ENCODE measurements around the gene AUP1. TPM values are rescaled to one million over a fixed set of nuclear protein-coding genes. Genes with fewer than 3 reads are reported as not detected.

Gene AUP1
- total and polyA plus RNA-seq, 9 of the 15 experiments (the other 6 are each of a cell fraction or from before 2014, with no cell fraction given) = 70.7 to 245 (median 165) TPM

GRCh38 chr2:74502720-74503505 is 26.6 kb downstream of the AUP1 start (continued):
- TF ChIP-seq ZNF778 (CRISPR knock-in tag; IDR thresholded peaks at IDR 0.05) (no peak), BDP1 (IDR thresholded peaks at IDR 0.05; ENCODE audit: insufficient read depth, insufficient read length) (no peak), IFI16 (CRISPR knock-in tag; IDR thresholded peaks at IDR 0.05) (no peak), ZNF316 (IDR thresholded peaks at IDR 0.05) (no peak), ZNF354B (CRISPR knock-in tag; IDR thresholded peaks at IDR 0.05) (no peak), ZBTB12 (CRISPR knock-in tag; IDR thresholded peaks at IDR 0.05) (no peak), SRSF3 (IDR thresholded peaks at IDR 0.05; ENCODE audit: insufficient read depth, low read length) (no peak), POLR2AphosphoS5 (IDR thresholded peaks at IDR 0.05; ENCODE audit: control insufficient read depth, insufficient read depth, low read depth, low read length) (peak; percentile 48; the same call in 1 of the 2 replicates), HDAC1 (IDR thresholded peaks at IDR 0.05) (peak in 1 of 2 experiments; percentile 37; a peak in 2 of 4 replicates), SIX5 (IDR thresholded peaks at IDR 0.05; ENCODE audit: borderline replicate concordance in 1 of 2, insufficient read depth in 1 of 2, low read depth in 1 of 2, low read length in 2 of 2) (no peak), NCOA6 (IDR thresholded peaks at IDR 0.05) (no peak), BRF1 (IDR thresholded peaks at IDR 0.05; ENCODE audit: borderline replicate concordance, extremely low read depth, insufficient read length) (no peak), RAD21 (CRISPR knock-in tag; conservative IDR thresholded peaks at IDR 0.05 in 1 of 2, IDR thresholded peaks at IDR 0.05 in 1 of 2) (peak in 1 of 2 experiments; percentile 38; a peak in 2 of 4 replicates), PCBP2 (IDR thresholded peaks at IDR 0.05; ENCODE audit: low read depth, low read length, poor library complexity, severe bottlenecking) (no peak), KLF1 (tag; IDR thresholded peaks at IDR 0.05) (peak; percentile 62), E2F6 (IDR thresholded peaks at IDR 0.05; ENCODE audit: borderline replicate concordance in 1 of 2, extremely low read depth in 1 of 2, insufficient read depth in 1 of 2, insufficient read length in 1 of 2, low read depth in 1 of 2, low read length in 1 of 2, poor library complexity in 1 of 2, severe bottlenecking in 1 of 2) (peak; percentile 58 to 79), POLR2G (IDR thresholded peaks at IDR 0.05; ENCODE audit: low read depth, low read length) (peak; percentile 97), TAF9B (IDR thresholded peaks at IDR 0.05; ENCODE audit: partially characterized antibody) (peak; percentile 72), VEZF1 (CRISPR knock-in tag; IDR thresholded peaks at IDR 0.05) (peak; percentile 45), PHB2 (IDR thresholded peaks at IDR 0.05; ENCODE audit: low read depth) (no peak), FOXK2 (conservative IDR thresholded peaks at IDR 0.05 in 1 of 2, IDR thresholded peaks at IDR 0.05 in 1 of 2; ENCODE audit: low read depth in 2 of 2) (peak in 1 of 2 experiments; percentile 55; a peak in 1 of 4 replicates), ELK1 (CRISPR knock-in tag; IDR thresholded peaks at IDR 0.05) (no peak)

Measured in K562 (cell line).